Smooth muscle cell (in vitro differentiated cells): Measurements from ENCODE around the gene NBR1. TPM values are rescaled to one million over a fixed set of nuclear protein-coding genes. Genes with fewer than 3 reads are reported as not detected.
A peak's percentile ranks its signal among the peaks of the same experiment; 100 is the strongest.

Experiments used
- DNase-seq: peaks from one replicate; lab custom pipeline; 2025; ENCODE audit not compliant: unreplicated experiment; lab: John Stamatoyannopoulos, UW
- H2AFZ ChIP-seq: fragments of 200-600 bp; sonication (generic); 2 replicates; pipeline ENCODE4 v1.6.0; 2016; ENCODE audit warnings: antibody characterized with exemption, low read depth, mild to moderate bottlenecking
- H3F3A ChIP-seq: fragments of 200-600 bp; sonication (generic); 2 replicates; pipeline ENCODE4 v1.6.0; 2017; ENCODE audit warnings: antibody characterized with exemption, low read depth
- H3K27ac ChIP-seq: fragments of 200-600 bp; sonication (generic); 2 replicates; pipeline ENCODE4 v1.5.1; 2016; ENCODE audit warnings: low read depth, mild to moderate bottlenecking
- H3K27me3 ChIP-seq: fragments of 200-600 bp; sonication (generic); 2 replicates; pipeline ENCODE4 v1.6.1; 2016; ENCODE audit warnings: low read depth, mild to moderate bottlenecking
- H3K36me3 ChIP-seq: fragments of 200-600 bp; sonication (generic); 2 replicates; pipeline ENCODE4 v1.5.1; 2016; ENCODE audit warnings: low read depth
- H3K4me1 ChIP-seq: fragments of 200-600 bp; sonication (generic); 2 replicates; pipeline ENCODE4 v1.5.1; 2016; ENCODE audit warnings: low read depth
- H3K4me2 ChIP-seq: fragments of 200-600 bp; sonication (generic); 2 replicates; pipeline ENCODE4 v1.6.0; 2016; ENCODE audit warnings: mild to moderate bottlenecking
- H3K4me3 ChIP-seq: fragments of 200-600 bp; sonication (generic); 2 replicates; pipeline ENCODE4 v1.5.1; 2016; ENCODE audit warnings: mild to moderate bottlenecking
- H3K79me2 ChIP-seq: fragments of 200-600 bp; sonication (generic); 2 replicates; pipeline ENCODE4 v1.6.0; 2016; ENCODE audit warnings: low read depth, mild to moderate bottlenecking
- H3K9ac ChIP-seq: fragments of 200-600 bp; sonication (generic); 2 replicates; pipeline ENCODE4 v1.6.0; 2016; ENCODE audit warnings: low read depth
- H3K9me3 ChIP-seq: fragments of 200-600 bp; sonication (generic); replicated peaks from 2 replicates; pipeline ENCODE4 v1.5.1; 2016; ENCODE audit warnings: low read depth
- H4K20me1 ChIP-seq: fragments of 200-600 bp; sonication (generic); 2 replicates; pipeline ENCODE4 v1.6.0; 2016; ENCODE audit warnings: low read depth
- WGBS: methylation state at CpG from one replicate; pipeline ENCODE4 v1.1.7; 2016; ENCODE audit warnings: low lambda C conversion rate; 5-methylcytosine and 5-hydroxymethylcytosine counted together
- polyA plus RNA-seq: library from polyadenylated mRNA; unstranded; fragments of >200 nt; fragmentation: Nextera tagmentation; extraction: Ambion mirVana; gene quantifications from 2 replicates; pipeline ENCODE4 v1.2.1, GENCODE V29; 2016
- total RNA-seq: library from RNA; depleted of rRNA; stranded (reverse); fragments of >200 nt; gene quantifications from 2 replicates; pipeline ENCODE4 v1.2.3, GENCODE V29; 2014
- TF ChIP-seq, protein P1 (sequence below): fragments of 200-600 bp; sonication (generic); IDR thresholded peaks from 2 replicates; pipeline ENCODE4 v1.5.1; 2017; ENCODE audit warnings: borderline replicate concordance, mild to moderate bottlenecking, antibody characterized with exemption; ENCODE audit not compliant: insufficient read depth, poor library complexity, severe bottlenecking

NBR1 gene
- total and polyA plus RNA-seq, 2 experiments from 2014 or later = 43.5 to 73.9 TPM

GRCh38 chr17:43210576-43210975, 39.6 kb downstream of the NBR1 start:
- peaks cover 19% of the 10 kb centered on the region for H3F3A ChIP-seq
- peaks cover 15% of the 10 kb centered on the region for H3K4me1 ChIP-seq
- TF ChIP-seq, protein P1, sequence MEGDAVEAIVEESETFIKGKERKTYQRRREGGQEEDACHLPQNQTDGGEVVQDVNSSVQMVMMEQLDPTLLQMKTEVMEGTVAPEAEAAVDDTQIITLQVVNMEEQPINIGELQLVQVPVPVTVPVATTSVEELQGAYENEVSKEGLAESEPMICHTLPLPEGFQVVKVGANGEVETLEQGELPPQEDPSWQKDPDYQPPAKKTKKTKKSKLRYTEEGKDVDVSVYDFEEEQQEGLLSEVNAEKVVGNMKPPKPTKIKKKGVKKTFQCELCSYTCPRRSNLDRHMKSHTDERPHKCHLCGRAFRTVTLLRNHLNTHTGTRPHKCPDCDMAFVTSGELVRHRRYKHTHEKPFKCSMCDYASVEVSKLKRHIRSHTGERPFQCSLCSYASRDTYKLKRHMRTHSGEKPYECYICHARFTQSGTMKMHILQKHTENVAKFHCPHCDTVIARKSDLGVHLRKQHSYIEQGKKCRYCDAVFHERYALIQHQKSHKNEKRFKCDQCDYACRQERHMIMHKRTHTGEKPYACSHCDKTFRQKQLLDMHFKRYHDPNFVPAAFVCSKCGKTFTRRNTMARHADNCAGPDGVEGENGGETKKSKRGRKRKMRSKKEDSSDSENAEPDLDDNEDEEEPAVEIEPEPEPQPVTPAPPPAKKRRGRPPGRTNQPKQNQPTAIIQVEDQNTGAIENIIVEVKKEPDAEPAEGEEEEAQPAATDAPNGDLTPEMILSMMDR = no peak
- H3K4me2 ChIP-seq = peak overlapping the region; percentile 88
- H3K36me3 ChIP-seq = peaks cover 4% of the 10 kb centered on the region
- peak overlapping the region; percentile 75 for H3K4me3 ChIP-seq
- H3K27me3 ChIP-seq = no peaks in the 10 kb centered on the region
- no peak for DNase-seq
- H3K27ac ChIP-seq = peak overlapping the region; percentile 87
- WGBS = 80% methylated on average over 3 of the region's 3 CpGs
- no peaks in the 10 kb centered on the region for H3K79me2 ChIP-seq
- no peaks in the 10 kb centered on the region for H3K9me3 ChIP-seq
- H2AFZ ChIP-seq = peak overlapping the region; percentile 89
- no peaks in the 10 kb centered on the region for H4K20me1 ChIP-seq
- peak overlapping the region; percentile 74 for H3K9ac ChIP-seq

DNA sequence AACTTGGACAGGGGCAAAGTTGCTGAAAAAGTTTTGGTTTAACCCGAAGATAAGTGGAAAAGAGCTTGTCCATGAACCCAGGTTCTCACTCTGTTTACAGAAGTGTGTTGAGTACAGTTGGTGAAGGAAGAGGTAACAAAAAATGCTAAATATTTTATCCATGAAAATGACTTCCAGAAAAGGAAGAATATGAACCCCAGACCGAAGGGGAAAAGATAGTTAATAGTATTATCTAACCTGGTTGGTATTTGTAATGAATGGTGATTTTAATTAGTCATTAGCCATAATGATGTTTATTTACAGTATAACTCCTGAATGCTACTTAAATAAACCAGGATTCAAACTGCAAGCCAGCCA, 40.1 kb downstream of the NBR1 start:
- peak overlapping the region; percentile 74 for H3K9ac ChIP-seq
- no peaks in the 10 kb centered on the region for H3K79me2 ChIP-seq
- no peaks in the 10 kb centered on the region for H3K9me3 ChIP-seq
- H3K4me1 ChIP-seq = peaks cover 15% of the 10 kb centered on the region
- H3K27ac ChIP-seq = peak overlapping the region; percentile 87
- no peak for DNase-seq
- H2AFZ ChIP-seq = peak overlapping the region; percentile 89
- peaks cover 4% of the 10 kb centered on the region for H3K36me3 ChIP-seq
- peak overlapping the region; percentile 88 for H3K4me2 ChIP-seq
- WGBS = 69% methylated on average over 2 of the region's 2 CpGs
- TF ChIP-seq, protein P1 = no peak
- H3K27me3 ChIP-seq = no peaks in the 10 kb centered on the region
- peak overlapping the region; percentile 75 for H3K4me3 ChIP-seq
- H3F3A ChIP-seq = peaks cover 19% of the 10 kb centered on the region
- H4K20me1 ChIP-seq = no peaks in the 10 kb centered on the region

- peak; percentile 52 for DNase-seq
- peak within 1 kb of the TSS; percentile 74 for H3K9ac ChIP-seq
- H3K4me1 ChIP-seq = peaks cover 15% of the 10 kb centered on the region
- no peaks in the 10 kb centered on the region for H3K27me3 ChIP-seq
- no peaks in the 10 kb centered on the region for H3K9me3 ChIP-seq
- peaks cover 4% of the 10 kb centered on the region for H3K36me3 ChIP-seq
- peak within 1 kb of the TSS; percentile 87 for H3K27ac ChIP-seq
- H3K4me2 ChIP-seq = peak within 1 kb of the TSS; percentile 88
- peak within 1 kb of the TSS; percentile 89 for H2AFZ ChIP-seq
- H3K79me2 ChIP-seq = no peaks in the 10 kb centered on the region
- under 1% methylated on average over 45 of the region's 54 CpGs for WGBS
- H4K20me1 ChIP-seq = no peaks in the 10 kb centered on the region
- H3K4me3 ChIP-seq = peak within 1 kb of the TSS; percentile 75
- TF ChIP-seq, protein P1 = peak; percentile 28
- peaks cover 19% of the 10 kb centered on the region for H3F3A ChIP-seq
These were observed 40.7 kb downstream of the NBR1 start, which contains the start of gene TMEM106A for GRCh38 chr17:43211480-43212402. TSS of gene TMEM106A (plus strand) at chr17:43211875. CDS start at chr17:43213042, 1,167 bp downstream.
